ENCODE results near the gene EEF1AKMT4. TPM values are rescaled to one million over a fixed set of nuclear protein-coding genes. Genes with fewer than 3 reads are reported as not detected.
A peak's percentile ranks its signal among the peaks of the same experiment; 100 is the strongest.

EEF1AKMT4 gene
- total and polyA plus RNA-seq, 2 of the 4 experiments (the other 2 are of a cell fraction): 2.9 to 3.6 TPM

DNA sequence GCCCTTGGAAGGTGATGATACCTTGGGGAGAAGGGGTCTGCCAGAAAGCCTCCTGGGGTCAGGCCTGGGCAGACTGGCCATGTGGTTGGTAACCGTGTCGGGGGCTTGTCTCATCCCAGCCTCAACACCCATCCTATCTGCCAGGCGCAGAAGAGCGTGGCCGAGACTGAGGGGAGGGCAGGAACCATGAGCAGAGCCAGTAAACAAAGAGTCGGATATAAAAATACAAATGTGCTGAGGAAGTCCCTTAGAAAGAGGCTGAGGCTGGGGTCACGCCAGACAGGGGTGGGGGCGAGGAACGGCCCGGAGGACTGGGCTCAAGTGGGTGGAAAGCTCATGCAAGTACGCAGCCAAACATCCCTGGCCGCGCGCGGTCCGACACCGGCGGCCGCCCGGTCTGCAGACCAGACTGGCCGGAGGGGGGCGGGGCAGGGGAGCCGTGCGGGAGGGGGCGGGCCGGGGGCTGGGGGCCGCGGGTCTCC, 10.0 kb downstream of the EEF1AKMT4 start:
- Histone ChIP-seq H3K27ac (ENCODE audit: insufficient read depth, low read length) (no peak overlapping the region), H2BK20ac (ENCODE audit: low read depth, low read length) (no peak overlapping the region), H3K4me1 (ENCODE audit: control insufficient read depth, insufficient read depth, low read length) (peaks cover 2% of the 10 kb centered on the region; the same call in 1 of the 2 replicates), H3K4me3 (ENCODE audit: insufficient read depth, low read depth, low read length) (no peak overlapping the region), H2AK9ac (replicated peaks; ENCODE audit: low read depth, low read length, poor library complexity) (no peak overlapping the region), H3K4ac (ENCODE audit: low read depth, low read length) (no peak overlapping the region), H3K9me1 (ENCODE audit: insufficient read depth, low read length) (no peaks in the 10 kb centered on the region), H3K56ac (ENCODE audit: extremely low read depth, insufficient read depth, low read length) (no peak overlapping the region), H4K5ac (ENCODE audit: low read depth, low read length) (no peak overlapping the region), H2AK5ac (ENCODE audit: low read depth, low read length) (no peak overlapping the region), H4K8ac (ENCODE audit: low read depth in 2 of 2, low read length in 2 of 2) (no peak overlapping the region), H3K27me3 (ENCODE audit: control insufficient read depth, insufficient read depth, low read length) (peaks cover 32% of the 10 kb centered on the region), H3K9me3 (ENCODE audit: control insufficient read depth, insufficient read depth, low read length) (no peaks in the 10 kb centered on the region), H3K18ac (ENCODE audit: low read depth, low read length) (no peak overlapping the region), H2AFZ (replicated peaks; ENCODE audit: low read length, poor library complexity) (peak overlapping the region; percentile 41), H2BK5ac (ENCODE audit: low read depth, low read length, poor library complexity, severe bottlenecking) (no peak overlapping the region), H4K91ac (ENCODE audit: insufficient read depth, low read depth, low read length) (no peak overlapping the region), H3K36me3 (ENCODE audit: control insufficient read depth, insufficient read depth, low read length) (0 out of 2 replicates have a peak, but pooled peaks cover 2% of the 10 kb centered on the region), H3K23ac (ENCODE audit: low read depth, low read length) (no peak overlapping the region), H2BK15ac (ENCODE audit: low read depth, low read length) (no peak overlapping the region), H4K20me1 (ENCODE audit: insufficient read depth, low read length) (peaks cover 8% of the 10 kb centered on the region), H2BK120ac (ENCODE audit: low read depth, low read length) (no peak overlapping the region), H3K4me2 (ENCODE audit: low read depth, low read length) (no peak overlapping the region), H3K14ac (replicated peaks; ENCODE audit: low read depth, low read length) (no peak overlapping the region), H3K79me1 (ENCODE audit: low read depth in 1 of 2, low read length in 2 of 2) (no peaks in the 10 kb centered on the region), H3K9ac (ENCODE audit: low read depth, low read length) (no peak overlapping the region)
- ChIA-PET POLR2A (ENCODE audit: unreplicated experiment) (no interaction called here), CTCF (interaction anchor here (1.7 kb wide), 1 partner anchor 10 kb away, joined by 5 read pairs; the partner anchor contains the start of gene EEF1AKMT4)
- ATAC-seq (ENCODE audit: low read depth): peak; percentile 2; the same call in 1 of the 2 replicates
- no TSS peak for BruUV-seq (replicated peaks)
- intact Hi-C loops (cut with micrococcal nuclease): loop anchor here (10.0 kb wide), 1 partner anchor 245 kb away; the partner anchor contains the start of gene ABCC5
- TF ChIP-seq NFE2L2 (IDR thresholded peaks at IDR 0.05; ENCODE audit: low read depth, low read length) (no peak), RFX5 (IDR thresholded peaks at IDR 0.05; ENCODE audit: low read depth, low read length) (no peak), SMC3 (IDR thresholded peaks at IDR 0.05; ENCODE audit: low read depth, low read length) (no peak), CHD1 (IDR thresholded peaks at IDR 0.05; ENCODE audit: low read depth, low read length) (no peak), CEBPB (IDR thresholded peaks at IDR 0.05; ENCODE audit: low read depth, low read length) (no peak), MAFK (IDR thresholded peaks at IDR 0.05; ENCODE audit: low read depth, low read length) (no peak), BHLHE40 (IDR thresholded peaks at IDR 0.05; ENCODE audit: low read depth, low read length) (no peak), POLR2A (IDR thresholded peaks at IDR 0.05; ENCODE audit: low read depth, low read length) (no peak), MXI1 (IDR thresholded peaks at IDR 0.05; ENCODE audit: borderline replicate concordance, low read depth, low read length) (no peak), MAZ (IDR thresholded peaks at IDR 0.05; ENCODE audit: borderline replicate concordance, low read depth, low read length) (no peak), FOS (IDR thresholded peaks at IDR 0.05; ENCODE audit: low read depth, low read length) (no peak), RAD21 (IDR thresholded peaks at IDR 0.05; ENCODE audit: low read length) (no peak), RCOR1 (IDR thresholded peaks at IDR 0.05; ENCODE audit: insufficient replicate concordance, low read length) (no peak)
- TF ChIP-seq, protein P1, sequence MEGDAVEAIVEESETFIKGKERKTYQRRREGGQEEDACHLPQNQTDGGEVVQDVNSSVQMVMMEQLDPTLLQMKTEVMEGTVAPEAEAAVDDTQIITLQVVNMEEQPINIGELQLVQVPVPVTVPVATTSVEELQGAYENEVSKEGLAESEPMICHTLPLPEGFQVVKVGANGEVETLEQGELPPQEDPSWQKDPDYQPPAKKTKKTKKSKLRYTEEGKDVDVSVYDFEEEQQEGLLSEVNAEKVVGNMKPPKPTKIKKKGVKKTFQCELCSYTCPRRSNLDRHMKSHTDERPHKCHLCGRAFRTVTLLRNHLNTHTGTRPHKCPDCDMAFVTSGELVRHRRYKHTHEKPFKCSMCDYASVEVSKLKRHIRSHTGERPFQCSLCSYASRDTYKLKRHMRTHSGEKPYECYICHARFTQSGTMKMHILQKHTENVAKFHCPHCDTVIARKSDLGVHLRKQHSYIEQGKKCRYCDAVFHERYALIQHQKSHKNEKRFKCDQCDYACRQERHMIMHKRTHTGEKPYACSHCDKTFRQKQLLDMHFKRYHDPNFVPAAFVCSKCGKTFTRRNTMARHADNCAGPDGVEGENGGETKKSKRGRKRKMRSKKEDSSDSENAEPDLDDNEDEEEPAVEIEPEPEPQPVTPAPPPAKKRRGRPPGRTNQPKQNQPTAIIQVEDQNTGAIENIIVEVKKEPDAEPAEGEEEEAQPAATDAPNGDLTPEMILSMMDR (conservative IDR thresholded peaks at IDR 0.05; ENCODE audit: low read depth, low read length): no peak
- TF ChIP-seq, protein P2, sequence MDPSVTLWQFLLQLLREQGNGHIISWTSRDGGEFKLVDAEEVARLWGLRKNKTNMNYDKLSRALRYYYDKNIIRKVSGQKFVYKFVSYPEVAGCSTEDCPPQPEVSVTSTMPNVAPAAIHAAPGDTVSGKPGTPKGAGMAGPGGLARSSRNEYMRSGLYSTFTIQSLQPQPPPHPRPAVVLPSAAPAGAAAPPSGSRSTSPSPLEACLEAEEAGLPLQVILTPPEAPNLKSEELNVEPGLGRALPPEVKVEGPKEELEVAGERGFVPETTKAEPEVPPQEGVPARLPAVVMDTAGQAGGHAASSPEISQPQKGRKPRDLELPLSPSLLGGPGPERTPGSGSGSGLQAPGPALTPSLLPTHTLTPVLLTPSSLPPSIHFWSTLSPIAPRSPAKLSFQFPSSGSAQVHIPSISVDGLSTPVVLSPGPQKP (IDR thresholded peaks at IDR 0.05; ENCODE audit: borderline replicate concordance, low read depth, low read length): no peak
- TF ChIP-seq, protein P3, sequence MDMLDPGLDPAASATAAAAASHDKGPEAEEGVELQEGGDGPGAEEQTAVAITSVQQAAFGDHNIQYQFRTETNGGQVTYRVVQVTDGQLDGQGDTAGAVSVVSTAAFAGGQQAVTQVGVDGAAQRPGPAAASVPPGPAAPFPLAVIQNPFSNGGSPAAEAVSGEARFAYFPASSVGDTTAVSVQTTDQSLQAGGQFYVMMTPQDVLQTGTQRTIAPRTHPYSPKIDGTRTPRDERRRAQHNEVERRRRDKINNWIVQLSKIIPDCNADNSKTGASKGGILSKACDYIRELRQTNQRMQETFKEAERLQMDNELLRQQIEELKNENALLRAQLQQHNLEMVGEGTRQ (IDR thresholded peaks at IDR 0.05; ENCODE audit: low read depth, low read length): no peak
- dilution Hi-C loops (cut with HindIII; ENCODE audit: low sequenced_read_pairs, unreplicated experiment): no loop called here
- 17% methylated on average over 2 of the region's 28 CpGs; no CpG with 5 or more reads in 1 of the 2 experiments for WGBS, 2 experiments (ENCODE audit: extremely low coverage in 2 of 2, insufficient read length in 1 of 2)
- in situ Hi-C loops (cut with MboI; ENCODE audit: low sequenced_read_pairs): loop anchor here (10.0 to 25.0 kb wide), 2 partner anchors 365 to 797 kb away; no protein-coding TSS in a partner anchor
- no peak for DNase-seq

Data from IMR-90 (cell line).